Stimulated activated CD8-positive, alpha-beta memory T cell treated with anti-CD3 and anti-CD28 coated beads, Interleukin-7, amount 100 ng/mL, for 1 hour (primary cell): ENCODE measurements around the gene DZIP3.
"Not testable (repeated sequence)": the region's sequence is repeated elsewhere in the genome, so short reads cannot be mapped to it uniquely, and the experiment has no call there.

ENCODE experiments used
- DNase-seq, 2 donors: peaks; one replicate each; pipeline ENCODE4 v3.0.0-alpha.2; 2020; ENCODE audit warnings: low read depth in 2 of 2

DZIP3 gene

DNA sequence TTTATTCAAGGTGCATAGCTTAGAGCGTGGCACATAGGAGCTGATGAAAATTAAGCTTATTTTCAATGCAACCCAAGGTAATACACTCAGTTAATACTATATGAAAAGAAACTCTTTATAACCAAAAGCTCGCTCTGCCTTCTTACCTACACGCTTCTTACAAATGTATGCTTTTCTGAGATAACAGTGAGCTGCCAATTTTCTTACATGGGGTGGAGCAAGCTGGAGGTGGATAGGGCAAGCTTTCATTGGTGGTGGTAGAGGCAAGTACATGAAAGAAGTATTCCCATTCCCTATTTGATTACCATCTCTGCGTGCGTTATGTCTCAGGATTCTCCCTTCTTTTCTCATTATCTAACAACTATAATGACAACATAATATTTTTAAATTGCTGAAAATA is 8.9 kb downstream of the DZIP3 start:
- DNase-seq, result no peak

DNA sequence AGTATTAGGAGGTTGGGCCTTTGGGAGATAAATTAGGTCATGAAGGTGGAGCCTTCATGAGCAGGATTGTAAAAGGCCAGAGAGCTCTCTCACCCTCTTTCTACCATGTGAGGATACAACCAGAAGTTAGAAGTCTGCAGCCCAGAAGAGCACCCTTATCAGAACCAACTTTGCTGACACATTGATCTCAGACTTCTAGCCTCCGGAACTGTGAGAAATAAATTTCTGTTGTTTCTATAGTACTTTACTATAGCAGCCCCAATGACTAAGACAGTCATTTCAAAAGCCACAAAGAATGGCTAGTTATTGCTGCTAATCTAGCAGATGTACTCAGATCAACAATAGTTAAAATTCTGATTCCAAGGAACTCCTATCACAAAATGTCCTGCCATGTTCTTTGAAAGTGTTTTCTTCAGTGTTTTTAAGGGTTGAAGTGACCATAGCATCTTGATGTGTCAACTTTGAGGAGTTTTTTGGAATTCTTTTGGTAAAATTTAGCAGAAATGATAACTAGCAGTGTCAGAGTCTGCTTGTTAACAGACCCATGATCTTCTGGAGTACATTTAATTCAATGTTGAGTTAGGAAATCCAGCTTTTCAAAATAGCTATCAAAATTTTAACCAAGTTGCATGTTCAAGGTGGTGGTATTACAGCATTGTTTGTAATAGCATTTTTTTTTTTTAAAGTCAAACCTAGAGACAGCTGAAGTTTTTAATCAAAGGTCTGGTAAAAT is 10.3 kb downstream of the DZIP3 start:
- DNase-seq, result no peak

DNA sequence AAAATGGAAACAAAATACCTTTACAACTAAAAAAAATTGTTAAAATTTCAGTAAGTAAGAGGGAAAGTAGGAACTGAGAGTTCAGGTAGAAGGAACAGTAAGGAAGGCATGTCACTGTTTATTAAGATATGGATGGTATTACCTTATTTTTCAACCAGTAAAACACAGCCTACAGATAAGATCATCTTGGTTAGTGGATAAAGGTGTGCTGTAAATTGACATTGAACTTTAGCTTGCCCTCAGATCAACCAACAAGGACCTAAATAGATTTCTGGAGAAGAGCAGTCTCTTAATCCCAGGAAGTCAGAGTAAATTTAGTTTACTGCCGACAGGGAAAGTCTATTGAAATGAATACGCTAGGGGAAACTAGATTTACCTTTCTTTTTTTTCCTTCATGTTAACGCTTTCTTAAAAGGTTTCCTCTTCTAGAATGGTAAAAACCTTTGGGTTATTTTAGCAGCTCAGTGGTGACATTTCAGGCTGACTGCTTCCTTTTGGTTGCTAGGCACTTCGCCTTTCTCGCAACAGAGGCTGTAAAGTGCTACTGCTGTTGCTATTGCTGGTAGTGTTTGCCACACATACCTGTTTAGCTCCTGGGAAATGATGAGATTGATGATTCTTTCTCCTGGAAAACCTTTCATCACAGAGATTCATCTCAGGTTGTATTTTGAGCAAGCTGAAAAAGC is 12.9 kb downstream of the DZIP3 start:
- DNase-seq, result no peak

DNA sequence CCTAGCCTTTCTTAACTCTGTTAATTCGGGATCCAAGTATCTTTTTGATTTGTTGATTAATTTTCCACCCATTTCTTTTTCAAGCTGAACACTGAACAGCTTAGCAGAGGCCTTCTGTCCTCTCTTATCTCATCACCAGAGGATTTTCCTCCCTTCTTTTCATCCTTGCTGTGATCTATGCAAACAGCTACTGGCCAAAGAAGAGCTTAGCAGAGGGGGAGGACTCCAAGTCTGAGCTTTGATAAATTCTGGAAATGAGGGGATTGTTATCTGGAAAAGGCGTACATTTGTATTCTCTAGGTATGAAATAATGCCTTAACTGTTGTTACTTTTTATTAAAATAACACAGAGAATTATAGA is 13.4 kb downstream of the DZIP3 start:
- no peak for DNase-seq

DNA sequence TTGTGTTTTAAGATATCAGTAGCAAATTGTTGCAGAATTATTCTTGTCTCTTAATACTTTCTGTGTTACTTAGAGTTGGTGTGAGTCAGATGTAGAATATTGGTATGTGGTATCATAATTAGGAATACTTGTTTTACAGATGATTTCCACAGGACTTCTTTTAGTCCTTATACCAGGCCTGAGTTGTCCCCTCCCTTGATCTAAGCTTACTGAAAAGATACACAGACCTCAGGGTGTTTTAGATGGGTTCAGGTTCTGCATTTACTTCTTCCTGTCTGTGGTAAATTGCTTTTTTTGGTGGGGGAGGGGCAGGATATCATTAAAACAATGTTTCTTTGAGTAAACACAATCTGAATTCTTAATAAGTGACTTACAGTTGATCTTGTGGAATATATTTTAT is 14.2 kb downstream of the DZIP3 start:
- DNase-seq, result no peak

DNA sequence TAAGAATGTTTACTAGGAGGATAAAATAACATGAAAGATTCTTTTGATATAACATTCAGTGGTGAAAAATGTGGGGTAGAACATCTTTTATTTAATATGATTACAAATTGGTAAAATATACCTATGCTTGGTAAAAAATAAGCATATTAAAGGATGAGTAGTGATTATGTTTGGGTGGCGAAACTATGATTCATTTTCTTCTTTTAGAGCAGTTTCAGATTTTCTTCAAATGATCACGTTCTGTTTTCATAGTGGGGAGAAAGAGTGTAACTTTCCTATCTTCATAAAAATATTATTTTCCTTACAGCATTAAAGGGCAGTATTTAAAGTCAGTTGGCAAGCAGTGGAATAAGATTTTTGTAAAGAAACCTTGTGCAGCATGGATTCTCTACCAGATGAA is 15.5 kb downstream of the DZIP3 start:
- DNase-seq, result no peak

DNA sequence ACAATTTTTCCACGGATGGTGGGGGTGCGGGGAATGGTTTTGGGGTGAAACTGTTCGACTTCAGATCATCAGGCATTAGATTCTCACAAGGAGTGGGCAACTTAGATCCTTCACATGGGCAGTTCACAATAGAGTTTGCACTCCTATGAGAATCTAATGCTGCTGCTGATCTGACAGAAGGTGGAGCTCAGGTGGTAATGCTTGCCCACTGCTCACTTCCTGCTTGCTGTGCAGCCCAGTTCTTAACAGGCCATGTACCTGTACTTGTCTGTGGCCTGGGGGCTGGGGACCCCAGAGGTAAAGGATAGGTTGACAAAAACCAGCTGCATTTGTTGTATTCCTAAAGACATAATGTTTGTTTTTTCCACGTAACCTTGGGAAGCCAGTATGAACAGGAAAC is 16.0 kb downstream of the DZIP3 start:
- DNase-seq, result no peak

DNA sequence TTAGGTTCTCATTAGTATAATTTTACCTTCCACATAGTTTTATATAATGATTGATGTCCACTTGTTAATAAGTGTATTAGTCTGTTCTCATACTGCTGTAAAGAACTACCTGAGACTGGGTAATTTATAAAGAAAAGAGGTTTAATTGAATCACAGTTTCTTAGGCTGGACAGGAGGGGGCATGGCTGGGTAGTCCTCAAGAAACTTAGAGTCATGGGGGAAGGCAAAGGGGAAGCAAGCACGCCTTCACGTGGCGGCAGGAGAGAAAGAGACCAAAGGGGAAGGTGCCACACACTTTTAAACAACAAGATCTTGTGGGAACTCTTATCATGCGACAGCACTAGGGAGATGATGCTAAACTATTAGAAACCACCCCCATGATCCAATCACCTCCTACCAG is 19.2 kb downstream of the DZIP3 start:
- DNase-seq, result no peak

DNA sequence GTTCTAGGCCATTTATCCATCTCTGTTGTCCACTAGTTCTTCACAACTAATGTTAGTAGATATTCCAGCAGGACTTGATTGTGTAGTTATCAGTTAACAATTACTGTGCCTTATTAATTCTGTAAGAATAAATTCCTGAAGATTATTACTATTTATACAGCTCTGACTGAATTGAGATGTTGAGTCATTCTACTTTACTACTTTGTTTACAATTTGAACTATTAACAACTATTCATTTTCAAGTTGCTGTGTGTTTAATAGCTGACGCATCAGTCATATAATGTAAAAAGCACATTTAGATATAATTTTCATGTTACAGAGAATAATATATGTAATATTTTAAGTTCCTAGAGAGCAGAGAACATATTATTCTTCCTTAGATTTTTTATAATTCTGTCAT is 21.1 kb downstream of the DZIP3 start:
- no peak for DNase-seq

DNA sequence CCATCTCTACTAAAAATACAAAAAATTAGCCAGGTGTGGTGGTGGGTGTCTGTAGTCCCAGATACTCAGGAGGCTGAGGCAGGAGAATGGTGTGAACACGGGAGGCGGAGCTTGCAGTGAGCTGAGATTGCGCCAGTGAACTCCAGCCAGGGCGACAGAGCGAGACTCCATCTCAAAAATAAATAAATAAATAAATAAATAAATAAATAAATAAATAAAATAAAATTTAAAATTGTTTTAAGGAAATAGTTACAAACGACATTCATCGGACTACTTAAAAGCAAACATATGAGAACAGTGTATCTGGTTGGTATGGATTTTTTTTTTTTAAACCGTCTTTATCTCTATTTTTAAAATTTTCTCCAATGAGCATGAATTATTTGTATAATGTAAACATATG is 26.6 kb downstream of the DZIP3 start:
- not testable (repeated sequence) for DNase-seq

DNA sequence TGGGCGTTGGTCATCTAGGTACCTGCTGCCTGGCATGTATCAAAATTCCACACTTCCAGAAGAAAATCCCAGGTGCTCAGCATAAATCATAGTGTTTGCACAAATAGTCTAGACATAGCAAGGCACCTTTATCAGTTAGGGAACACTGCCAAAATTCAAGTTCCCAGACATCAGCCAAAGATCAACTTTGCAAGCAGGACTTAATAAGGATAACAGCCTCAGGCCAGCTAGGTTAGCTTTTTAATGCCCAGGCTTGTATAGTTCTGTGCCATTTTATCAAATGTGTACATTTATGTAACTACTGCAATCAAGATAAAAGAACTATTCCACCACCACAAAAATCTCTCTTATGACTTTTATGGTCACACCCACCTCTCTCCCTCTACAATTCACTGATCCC is 30.7 kb downstream of the DZIP3 start:
- no peak for DNase-seq

DNA sequence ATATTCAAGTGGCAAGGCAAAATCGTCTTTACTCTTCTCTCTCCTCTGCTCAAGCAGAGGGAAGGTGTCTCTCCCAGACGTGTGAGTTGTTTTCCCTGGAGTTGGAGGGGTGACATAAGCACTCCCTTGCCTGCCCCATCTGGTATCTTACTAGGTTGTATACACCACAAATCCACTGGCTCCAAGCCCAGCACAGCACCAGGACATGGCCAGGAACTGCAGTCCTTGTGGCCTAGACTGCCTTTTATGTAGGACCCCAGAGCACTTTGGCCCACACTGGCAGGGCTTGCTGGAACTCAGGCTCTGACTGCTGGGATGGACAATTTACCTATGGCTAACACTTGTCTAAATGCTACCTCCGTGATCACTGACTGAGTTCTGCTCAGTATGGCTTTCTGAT is 34.0 kb downstream of the DZIP3 start:
- DNase-seq, result no peak

DNA sequence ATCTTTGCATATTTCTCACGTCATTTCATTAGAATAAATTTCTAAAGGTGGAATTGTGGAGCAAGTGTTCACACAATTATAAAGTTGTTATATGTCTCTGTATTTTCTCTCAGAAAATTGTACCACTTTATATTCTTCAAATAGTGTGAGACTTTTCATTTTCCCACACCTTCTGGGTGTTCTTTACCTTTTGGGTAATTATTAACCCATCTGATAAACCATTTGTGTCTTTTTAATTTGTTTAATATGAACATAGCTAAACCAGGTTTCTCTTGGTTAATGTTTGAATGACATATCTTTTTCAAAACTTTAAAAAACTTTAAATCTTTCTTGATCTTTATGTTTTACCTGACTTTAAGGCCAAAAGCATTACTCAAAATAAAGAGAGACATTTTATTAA is 40.5 kb downstream of the DZIP3 start:
- DNase-seq, result no peak

DNA sequence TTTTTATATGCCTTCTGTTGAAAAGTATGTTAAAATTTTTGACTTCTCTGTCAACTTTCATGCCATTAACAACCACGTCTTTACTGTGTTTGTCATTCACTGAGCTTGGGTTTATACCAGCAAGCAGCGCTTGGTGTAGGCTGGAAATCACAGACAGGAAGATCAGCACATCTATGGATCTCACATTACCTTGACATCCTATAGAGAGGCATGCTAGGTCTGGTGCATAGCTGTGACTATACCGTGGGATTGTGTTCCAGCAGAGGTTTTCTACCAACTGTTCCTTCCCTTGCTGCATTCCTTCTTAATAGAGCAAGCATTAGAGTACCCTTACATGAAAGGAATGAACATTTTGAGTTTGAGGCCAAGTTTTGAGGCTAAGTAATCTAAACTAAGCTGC is 53.0 kb downstream of the DZIP3 start:
- DNase-seq, result no peak

DNA sequence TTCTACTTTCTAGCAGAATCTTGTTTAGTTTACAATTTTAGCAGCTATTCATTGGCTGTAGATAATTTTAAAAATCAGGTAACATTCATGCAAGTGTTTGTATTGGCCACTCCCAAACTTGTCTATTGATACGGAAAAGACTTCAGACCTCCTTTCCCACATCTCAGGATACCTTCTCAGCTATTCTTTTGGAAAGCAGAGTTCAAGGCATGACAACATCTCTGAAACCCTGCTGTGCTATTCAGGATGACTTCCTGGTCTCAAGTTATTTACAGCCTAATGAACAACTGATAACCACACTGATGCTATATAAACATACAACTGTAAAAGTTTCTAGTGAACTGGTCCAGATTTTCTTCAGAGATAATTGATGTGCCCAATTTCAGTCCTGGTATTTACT is 55.8 kb downstream of the DZIP3 start:
- no peak for DNase-seq

DNA sequence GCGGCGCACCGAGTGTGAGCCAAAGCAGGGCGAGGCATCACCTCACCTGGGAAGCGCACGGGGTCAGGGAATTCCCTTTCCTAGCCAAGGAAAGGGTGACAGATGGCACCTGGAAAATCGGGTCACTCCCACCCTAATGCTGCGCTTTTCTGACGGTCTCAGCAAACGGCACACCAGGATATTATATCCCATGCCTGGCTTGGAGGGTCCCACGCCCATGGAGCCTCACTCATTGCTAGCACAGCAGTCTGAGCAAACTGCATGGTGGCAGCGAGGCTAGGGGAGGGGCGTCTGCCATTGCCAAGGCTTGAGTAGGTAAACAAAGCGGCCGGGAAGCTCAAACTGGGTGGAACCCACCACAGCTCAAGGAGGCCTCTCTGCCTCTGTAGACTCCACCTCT is 66.1 kb downstream of the DZIP3 start:
- DNase-seq, result not testable (repeated sequence)

DNA sequence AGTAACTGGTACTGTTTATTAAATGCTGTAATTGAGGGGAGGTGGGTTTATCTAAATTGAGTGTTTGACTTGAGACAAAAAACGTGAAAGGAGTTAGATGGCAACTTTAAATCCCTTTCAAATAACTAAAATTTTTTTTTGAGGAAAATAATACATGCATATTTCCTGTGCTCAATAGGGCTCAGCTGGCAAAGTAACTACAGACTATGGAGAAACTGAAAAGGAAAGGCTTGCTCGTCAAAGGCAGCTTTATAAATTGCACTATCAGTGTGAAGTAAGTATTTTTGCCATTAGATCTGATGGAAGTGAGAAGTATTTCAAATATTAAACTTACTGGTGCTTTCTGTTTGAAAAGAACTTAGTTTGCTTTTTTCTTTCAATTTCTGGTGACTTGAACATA is 72.2 kb downstream of the DZIP3 start:
- no peak for DNase-seq

DNA sequence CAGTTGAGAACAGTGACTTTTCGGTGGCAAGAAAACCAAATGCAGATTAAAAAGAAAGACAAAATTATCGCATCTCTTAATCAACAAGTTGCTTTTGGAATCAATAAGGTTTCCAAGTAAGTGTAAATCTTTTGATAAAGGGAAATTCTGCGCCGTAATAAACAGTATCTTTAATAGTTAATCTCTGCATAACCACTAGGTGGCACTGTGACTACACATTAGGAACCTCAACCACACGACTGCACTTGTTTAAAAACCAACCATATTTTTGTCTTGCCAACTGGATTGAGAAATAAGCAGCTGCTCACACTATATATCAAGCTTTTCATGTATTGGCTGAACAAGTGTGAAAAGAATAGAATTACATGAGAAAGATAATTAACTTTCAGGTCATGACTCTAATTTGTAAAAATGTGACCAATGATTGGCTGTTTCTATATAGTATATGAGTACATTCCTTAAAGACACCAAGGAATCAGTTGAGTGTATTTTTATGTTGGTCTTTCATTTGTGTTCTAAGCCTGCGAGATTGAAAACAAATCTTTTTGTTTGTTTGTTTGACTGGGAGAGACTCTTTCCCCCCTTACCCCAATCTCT is 72.7 kb downstream of the DZIP3 start:
- no peak for DNase-seq

DNA sequence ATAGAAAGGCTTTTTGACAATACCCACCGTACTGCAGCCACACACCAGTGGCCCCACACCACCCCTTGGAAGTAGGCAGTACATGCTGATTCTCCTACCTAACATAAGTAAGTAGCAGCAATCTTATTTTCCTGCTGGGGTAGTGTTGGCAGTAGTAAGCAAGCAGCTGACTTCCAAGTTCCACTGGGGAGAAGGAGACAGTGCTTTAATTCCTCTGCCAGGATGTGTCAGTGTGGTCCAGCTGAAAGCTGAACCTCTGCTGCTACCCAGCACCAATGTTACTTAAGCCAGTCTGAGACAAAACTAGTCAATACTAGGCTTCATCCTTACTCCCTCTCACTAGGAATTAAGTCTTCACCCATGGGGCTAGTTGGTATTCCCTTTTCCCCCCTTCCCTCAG is 74.7 kb downstream of the DZIP3 start:
- DNase-seq, result no peak

DNA sequence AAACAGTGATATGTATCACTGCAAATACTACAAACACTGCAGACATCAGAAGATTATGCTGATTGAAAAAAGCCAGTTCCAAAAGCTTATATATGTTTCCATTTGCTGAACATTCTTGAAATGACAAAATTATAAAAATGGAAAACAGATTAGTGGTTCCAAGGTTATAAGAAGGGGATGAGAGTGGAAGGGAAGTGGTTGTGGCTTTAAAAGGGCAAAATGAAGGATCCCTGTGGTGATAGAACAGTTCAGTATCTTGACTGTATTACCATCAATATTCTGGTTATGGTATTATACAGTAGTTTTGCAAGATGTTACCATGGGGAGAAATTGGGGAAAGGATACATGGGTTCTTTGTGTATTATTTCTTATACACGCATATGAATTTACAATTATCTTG is 77.8 kb downstream of the DZIP3 start:
- DNase-seq, result no peak

DNA sequence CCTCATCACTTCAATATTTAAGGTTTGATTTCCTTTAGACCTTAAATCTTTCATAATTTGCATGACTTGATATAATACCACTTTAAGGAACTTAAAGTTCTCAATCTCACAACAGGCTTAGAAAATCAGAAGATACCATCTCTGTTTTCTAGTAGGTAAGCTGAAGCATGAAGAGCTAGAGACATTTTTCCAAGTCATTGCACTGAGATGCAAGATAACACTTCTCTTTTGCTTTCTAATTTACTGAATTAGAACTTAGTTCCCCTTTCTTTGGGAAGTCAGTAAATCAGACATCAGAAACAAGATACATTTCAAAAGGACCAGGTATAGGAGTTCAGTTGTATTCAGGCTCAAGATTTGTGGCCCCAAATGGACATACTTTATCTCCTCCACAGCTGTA is 79.7 kb downstream of the DZIP3 start:
- no peak for DNase-seq

DNA sequence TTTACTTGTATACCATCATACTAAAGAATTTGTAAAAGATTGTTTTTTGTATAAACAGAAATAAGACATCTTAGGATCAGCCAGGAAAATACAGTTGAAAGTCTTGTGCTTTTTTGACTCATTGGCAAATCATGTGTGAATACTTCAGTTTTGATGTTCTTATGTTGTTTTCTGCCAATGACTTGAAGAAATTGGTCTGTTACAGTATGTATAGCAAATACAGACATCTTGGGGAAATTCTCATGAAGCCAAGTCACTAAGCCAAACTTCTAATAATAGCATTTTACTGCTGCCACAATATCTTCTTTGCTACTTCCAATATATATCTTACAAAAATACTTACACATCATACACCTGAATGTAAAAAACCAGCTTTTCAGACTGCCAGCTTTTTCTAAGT is 83.2 kb downstream of the DZIP3 start:
- no peak for DNase-seq

DNA sequence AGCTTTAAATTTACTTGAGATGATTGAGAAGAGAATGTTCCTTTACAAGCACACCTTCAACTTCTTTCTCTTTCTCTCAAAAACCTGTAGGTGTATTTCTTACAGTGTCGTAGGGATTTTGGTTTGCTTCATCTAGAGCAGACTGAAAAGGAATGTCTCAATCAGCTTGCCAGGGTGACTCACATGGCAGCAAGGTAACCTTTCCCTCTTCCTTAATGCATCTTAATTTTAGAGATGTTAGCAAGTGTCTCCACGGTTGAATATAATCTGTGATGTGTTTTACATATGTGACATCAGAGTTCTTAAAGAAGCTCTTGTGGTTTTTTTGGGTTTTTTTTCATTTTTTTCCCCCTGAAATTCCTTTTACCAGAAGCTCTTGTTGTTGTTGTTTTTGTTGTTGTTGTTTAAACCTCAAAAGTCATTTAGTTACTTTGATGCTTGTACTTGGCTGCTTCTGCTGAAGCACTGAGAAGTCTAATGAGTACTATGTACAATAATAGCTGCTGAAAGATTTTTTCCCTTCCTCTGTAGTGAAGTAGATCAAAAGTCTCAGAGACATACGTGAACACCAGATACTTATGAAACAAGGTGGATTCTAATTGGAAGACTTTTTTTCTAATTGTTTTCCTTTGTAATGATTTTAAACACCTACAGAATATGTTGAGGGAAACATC is 84.6 kb downstream of the DZIP3 start:
- no peak for DNase-seq
